ENCODE results near the gene CAPN3.

Gene CAPN3

DNA sequence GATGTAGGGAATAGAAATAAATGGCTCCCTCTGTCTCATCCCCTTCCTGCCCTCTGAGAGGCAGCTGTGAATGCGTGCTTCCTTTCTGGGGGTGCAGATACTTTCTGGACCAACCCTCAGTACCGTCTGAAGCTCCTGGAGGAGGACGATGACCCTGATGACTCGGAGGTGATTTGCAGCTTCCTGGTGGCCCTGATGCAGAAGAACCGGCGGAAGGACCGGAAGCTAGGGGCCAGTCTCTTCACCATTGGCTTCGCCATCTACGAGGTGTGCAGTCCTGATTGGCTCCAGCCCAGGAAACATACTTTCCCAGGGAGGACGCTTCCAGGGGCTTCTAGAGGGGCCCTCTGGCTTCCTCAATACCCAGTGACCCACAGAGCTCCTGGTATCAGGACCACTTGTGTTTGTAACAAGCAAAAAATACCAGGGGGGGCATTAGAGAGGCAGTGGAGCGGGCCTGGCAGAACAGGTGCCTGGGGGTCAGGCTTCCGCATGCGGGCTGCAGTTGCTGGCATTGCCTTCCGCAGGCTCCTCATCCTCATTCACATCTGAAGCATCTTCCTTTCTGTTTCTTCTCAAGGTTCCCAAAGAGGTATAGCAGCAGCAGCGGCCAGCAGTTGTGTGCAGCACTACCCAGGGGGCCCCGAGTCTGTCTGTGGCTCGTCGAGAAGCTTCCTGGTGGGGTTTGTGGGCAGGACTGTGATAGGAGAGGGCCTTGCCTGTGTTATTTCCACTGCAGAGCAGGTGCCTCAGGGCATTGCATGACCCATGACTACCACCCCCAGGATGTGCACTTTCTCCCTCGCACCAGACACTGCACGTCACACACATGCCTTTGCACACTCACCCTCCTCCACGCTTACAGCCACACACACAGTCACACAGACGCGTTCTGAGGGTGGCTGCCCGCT, 42.5 kb downstream of the CAPN3 start:
- no peak for DNase-seq

DNA sequence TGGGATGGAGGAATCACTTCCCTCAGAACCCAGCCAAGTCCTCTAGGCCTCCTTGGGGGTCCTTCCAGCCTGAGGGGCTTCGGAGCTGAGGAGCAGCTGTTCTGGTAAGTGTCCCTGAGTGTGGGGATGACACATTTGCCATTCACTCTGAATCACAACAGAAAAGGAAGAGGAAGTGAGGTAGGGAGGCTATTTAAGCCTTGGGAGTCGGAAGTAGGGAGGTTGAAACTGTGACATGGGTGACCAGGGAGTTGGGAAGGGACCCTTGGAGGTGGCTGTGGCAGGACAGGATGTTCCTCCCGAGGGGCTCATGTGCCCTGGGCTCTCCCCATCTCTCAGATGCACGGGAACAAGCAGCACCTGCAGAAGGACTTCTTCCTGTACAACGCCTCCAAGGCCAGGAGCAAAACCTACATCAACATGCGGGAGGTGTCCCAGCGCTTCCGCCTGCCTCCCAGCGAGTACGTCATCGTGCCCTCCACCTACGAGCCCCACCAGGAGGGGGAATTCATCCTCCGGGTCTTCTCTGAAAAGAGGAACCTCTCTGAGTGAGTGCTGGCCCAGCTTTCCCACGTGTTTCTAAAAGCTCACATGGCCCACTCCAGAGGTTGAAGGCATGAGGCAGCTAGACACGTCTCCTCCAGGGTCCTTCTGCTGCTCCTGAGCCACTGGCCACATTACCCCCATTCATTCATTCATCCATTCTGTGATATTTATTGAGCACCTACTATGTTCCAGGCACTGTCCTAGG, 43.3 kb downstream of the CAPN3 start:
- no peak for DNase-seq

DNA sequence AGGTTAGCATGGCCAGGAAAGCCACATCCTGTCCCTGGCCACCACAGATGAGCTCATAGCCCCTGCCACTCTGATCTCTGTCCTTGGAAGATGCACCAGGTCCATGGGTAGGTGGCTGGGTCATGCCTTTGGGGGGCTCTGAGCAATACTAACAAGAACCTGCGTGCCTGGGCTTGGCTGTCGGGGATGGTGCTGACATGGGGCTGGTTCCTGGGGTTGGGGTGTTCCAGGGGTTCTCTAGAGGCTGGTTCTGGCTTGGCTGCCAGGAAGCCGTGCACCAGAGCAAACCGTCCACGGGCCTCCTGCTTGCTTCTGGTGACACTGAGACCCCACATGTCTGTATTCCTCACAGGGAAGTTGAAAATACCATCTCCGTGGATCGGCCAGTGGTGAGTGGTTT, 44.1 kb downstream of the CAPN3 start:
- no peak for DNase-seq

DNA sequence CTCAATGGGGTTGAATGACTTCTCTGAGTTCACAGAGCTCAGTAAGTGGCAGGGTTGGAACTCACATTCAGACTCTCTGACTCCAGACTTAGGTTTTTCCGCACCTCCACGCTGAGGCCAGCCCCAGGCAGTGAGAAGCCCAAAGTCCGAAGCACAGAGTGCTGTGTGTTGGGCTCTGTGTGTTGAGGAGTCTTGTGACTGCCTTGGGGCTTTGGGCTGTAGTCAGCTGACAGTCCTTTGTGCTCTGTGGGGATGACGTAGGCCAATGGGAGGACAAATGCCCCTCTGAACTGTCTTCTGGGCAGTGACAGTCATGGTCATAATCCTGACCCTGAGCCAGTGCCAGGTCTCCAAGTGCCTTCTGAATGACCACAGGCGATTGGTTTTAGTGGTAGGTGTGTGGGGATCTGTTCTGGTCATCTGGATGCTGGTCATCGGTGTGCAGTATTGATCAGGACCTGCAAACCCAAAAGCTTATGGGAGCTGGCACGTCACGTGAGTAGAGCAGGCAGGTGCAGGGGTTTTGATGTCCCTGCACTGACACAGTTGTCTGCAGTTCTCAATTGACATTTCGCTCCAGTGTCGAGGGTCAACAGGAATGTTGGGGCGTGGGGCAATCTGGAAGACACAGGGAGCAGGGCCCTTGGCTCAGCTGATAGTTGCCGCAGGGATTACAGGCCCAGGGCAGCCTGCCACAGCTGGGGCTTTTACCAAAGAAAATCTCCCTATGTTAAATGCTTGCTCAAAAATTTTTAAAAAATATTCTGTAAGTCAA, 45.3 kb downstream of the CAPN3 start:
- no peak for DNase-seq

GRCh38 chr15:42405863-42406482, 46.7 kb downstream of the CAPN3 start:
- no peak for DNase-seq

DNA sequence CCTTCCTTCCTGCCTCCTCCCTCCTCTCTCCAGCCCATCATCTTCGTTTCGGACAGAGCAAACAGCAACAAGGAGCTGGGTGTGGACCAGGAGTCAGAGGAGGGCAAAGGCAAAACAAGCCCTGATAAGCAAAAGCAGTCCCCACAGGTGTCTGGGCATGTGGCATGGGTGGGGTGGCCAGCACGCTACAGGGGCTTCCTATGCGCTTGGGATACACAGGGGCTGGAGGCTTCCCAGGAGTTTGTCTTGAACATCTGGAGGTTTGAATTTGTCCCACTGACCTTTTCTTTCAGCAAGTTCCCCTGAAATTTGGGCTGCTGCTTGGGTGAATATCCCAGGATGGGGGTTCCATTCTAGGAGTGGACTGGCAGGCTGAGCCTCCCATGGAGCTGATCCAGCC, 48.9 kb downstream of the CAPN3 start:
- no peak for DNase-seq

- DNase-seq, result no peak
Observed at GRCh38 chr15:42409011-42409410, 49.7 kb downstream of the CAPN3 start.

DNA sequence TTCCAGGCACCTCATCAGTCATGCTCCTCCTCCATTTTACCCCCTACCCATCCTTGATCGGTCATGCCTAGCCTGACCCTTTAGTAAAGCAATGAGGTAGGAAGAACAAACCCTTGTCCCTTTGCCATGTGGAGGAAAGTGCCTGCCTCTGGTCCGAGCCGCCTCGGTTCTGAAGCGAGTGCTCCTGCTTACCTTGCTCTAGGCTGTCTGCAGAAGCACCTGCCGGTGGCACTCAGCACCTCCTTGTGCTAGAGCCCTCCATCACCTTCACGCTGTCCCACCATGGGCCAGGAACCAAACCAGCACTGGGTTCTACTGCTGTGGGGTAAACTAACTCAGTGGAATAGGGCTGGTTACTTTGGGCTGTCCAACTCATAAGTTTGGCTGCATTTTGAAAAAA, 52.6 kb downstream of the CAPN3 start:
- DNase-seq, result no peak

DNA sequence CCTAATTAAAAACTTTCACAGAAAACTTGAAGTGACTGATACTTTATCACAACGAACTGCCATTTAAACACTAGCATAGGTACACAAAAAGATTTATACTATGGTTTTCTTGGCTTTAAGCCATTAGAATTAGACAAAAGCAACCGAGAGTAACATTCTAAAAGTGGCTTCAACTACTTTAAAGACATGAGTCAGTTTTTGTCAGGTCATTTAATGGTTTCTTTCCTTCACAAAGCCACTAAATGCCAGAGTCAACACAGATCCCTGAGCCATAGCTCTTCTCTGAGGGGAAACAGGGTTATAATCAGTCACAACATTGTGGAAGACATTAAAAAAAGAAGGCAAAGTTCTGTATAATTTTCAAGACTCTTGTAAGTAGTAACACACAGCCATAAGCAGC, 54.6 kb downstream of the CAPN3 start:
- no peak for DNase-seq

- no peak for DNase-seq
Observed at GRCh38 chr15:42419369-42419768, 60.1 kb downstream of the CAPN3 start.

GRCh38 chr15:42421376-42421775, 62.1 kb downstream of the CAPN3 start:
- DNase-seq, result no peak

DNA sequence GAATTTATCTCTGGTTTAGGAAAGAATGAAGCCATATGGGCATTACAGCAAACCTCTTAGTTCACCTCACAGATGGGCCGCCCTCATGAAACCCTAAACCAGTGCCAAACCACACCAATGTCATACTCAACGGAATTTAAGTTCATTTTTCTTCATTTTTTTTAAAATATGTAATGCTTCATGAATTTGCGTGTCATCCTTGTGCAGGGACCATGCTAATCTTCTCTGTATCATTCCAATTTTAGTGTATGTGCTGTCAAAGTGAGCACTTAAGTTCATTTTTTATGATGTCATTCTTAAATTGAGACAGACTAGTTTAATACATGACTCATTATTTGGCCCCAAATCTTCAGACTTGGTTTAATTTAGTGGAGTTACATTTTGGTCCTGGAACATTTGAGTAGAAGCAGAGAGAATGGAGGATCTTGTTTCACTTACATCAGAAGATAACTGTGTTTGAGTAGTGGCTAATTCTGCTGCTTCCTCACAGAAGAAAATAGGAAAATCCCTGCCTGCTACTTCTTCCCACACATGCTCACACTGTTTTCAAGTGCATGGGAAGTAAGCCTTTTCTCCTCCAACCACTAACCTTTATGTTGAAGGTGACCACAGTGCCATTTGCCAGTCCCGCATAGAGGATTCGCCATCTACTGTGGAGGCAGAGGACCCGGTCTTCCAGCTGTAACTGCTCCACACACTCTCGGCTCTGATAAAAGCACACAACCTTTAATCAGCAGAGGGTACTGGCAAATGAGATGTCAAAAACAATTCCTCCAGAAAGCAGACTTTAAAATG, 68.3 kb downstream of the CAPN3 start:
- DNase-seq, result no peak

DNA sequence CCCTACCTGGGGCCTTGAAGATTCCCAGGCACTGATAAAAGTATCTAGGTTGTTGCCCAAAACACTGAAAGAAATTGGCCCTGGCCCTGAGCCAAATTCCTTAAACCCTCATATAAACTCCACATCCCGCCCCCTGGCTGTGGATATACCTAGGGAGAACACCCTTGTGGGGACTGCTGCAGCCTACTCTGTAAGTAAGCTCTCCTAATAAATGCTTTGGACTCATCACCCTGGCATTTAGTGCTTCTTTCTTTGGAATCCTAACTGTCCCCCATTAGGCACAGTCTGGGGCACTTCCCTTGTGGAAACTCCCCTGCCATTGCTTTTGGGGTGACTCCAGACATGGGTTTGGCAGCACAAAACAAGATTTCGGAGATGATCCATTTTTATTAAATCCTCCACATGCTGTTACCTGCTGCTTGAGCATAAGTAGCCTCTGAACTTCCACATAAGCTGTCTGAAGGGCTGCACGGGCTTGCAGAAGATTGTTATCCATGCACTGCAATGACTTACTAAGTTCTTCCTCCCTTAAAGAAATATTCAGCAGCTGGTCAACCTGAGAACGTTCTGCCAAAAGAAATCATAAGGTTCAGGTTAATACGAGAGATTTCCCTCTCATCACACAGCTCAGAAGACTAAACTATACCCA, 85.2 kb downstream of the CAPN3 start:
- no peak for DNase-seq

DNA sequence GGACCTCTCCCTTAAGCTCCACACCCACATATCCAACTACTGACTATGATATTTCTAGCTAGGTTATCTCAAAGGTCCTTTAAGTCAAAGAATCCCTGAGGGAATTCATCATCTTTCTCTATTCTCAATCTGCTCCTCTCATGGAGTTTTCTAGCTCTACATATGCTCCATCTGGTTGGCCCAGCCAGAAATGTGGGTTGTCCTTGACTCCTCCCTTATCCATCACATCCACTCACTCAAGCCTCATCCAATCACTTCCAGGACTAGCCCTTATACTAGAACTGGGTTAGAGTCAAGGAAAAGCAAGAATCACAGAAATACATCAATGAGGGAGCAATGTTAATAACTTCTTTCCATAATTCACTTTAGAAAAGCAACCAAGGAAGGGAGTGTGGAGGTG, 86.2 kb downstream of the CAPN3 start:
- no peak for DNase-seq

DNA sequence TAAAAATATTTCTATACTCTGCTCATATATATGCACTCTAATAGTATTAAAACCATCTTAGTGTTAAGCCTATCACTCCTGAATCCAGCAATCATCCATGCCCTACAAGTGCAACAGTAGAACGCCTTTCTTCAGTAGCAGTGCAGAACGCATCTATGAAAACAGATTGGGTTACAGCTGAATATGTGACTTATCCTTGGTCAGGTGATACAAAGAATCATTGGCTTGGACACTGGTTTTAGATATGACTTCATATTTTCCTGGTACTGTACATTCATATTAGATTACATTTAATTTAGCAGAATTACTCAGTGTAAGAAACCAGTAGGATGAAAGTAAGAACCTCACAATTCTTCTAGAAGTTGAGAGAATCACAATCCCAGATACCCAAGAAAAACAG, 88.3 kb downstream of the CAPN3 start:
- DNase-seq, result no peak

DNA sequence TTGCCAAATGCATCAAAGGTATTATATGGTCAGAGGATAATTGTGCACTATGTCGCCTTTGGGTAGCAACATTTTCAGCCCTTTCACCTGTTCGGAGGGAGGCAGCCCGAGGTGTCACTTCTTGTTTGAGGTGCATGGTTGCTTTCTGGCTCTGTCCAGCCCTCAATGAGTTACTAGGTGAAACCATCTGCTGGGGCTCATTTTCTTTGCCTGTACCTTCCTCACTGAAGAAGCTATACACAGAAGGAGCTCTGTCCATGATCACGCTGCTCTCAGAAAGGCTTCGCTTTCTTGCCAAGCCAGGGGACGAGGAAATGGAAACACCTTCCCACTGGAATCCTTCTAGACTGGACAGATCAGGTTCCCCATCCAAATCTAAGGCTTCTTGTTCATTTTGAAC, 89.0 kb downstream of the CAPN3 start:
- DNase-seq, result no peak

DNA sequence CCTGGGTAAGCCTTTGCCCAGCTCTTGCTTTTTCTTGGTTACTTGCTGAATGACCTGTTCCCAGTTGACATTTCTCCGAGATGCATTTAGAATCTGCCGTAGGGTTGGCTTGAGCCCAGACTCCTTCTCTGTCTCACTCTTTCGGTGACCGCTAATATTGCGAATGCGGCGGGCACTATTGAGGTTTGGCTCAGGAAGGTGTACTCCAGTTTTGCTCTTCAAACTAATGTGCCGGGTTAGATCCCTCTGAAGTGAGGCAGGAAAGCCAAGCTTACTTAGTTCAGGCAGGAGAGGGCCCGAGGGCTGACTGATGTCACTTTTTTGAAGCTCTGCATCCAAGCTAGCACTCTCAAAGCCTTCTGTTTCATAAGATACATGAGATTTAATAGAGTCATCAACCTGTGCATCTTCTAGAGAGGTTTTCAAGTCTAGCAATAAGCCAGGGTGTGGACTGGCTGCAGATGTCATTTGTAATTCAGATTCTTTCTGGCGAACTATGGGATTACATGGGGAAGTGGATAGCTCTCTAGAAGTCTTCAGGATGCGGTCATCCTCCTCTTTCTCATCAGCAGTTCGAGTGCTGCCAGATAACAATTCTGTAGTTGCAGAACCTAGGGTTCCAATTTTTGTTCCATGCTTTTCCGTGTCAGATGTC, 90.6 kb downstream of the CAPN3 start:
- DNase-seq, result no peak

GRCh38 chr15:42450425-42450790, 91.1 kb downstream of the CAPN3 start:
- no peak for DNase-seq

DNA sequence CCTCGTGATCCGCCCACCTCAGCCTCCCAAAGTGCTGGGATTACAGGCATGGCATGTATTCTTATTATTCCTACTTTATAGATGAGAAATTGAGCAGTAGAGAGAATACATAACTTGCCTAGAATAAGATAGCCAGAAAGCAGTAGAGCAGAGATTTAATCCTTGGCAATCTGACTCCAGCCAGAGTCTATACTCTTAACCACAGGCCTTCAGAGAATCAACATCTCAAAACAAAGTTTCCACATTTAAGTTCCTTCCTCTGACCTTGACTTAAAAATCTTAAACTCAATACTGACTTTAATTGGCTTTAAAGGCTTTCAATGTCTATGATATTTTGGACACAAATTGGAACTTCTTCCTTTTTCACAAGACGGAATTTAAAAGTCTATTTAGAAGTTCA, 94.5 kb downstream of the CAPN3 start:
- no peak for DNase-seq

DNA sequence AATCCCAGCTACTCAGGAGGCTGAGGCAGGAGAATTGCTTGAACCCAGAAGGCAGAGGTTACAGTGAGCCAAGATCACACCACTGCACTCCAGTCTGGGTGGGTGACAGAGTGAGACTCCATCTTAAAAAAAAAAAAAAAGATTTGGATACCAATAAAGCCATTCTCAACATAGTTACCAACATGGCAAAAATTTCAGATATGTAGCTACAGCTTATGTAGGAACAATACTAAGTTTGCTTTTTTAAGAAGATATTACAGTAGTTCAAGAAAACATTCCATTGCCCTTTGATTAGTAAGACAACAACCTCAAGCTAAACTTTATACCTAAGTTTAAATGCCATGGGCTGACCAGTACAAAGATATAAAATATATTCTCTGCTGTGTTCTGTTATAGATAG, 97.2 kb downstream of the CAPN3 start:
- no peak for DNase-seq

DNA sequence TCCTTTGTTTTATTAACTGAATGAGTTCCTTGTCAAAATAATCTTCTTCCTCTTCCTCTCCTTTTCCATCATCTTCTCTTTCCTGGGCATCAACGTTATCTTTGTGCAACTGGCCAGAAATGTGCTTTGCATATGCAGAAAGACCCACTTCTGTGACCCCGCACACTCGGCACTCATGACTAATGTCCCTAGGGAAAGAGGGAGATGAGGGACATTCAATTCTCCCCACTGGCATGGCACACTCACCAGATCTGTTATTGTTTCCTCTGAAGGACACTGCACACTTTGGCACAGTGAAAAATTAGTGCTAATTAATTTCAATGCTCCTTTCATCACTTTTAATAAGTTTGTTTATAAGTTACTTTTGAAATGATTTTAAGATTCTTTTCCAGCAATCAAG, 97.7 kb downstream of the CAPN3 start:
- DNase-seq, result no peak

Data from NCI-H1417 (cell line).